HG02678 (cell line): ENCODE results near the gene B3GLCT.

Experiments used
- ATAC-seq: cut with Tn5 transposase; IDR thresholded peaks from one replicate; pipeline ENCODE4 v1.9.1; 2021; ENCODE audit warnings: mild to moderate bottlenecking, moderate library complexity; ENCODE audit not compliant: unreplicated experiment

B3GLCT gene

GRCh38 chr13:31221057-31221456 lies 21.3 kb downstream of the B3GLCT start:
- ATAC-seq, result no peak

- no peak for ATAC-seq
These were observed 23.4 kb downstream of the B3GLCT start for GRCh38 chr13:31223215-31223614.

GRCh38 chr13:31223640-31224039 lies 23.9 kb downstream of the B3GLCT start:
- ATAC-seq, result no peak

- ATAC-seq, result no peak
These were observed 24.4 kb downstream of the B3GLCT start for GRCh38 chr13:31224174-31224669.

GRCh38 chr13:31224963-31225559 lies 25.3 kb downstream of the B3GLCT start:
- no peak for ATAC-seq

- ATAC-seq, result no peak
These were observed 26.4 kb downstream of the B3GLCT start for GRCh38 chr13:31225998-31226675.

- no peak for ATAC-seq
These were observed 27.3 kb downstream of the B3GLCT start for GRCh38 chr13:31227063-31227462.

- no peak for ATAC-seq
These were observed 28.1 kb downstream of the B3GLCT start for GRCh38 chr13:31227870-31228269.

- ATAC-seq, result no peak
These were observed 35.0 kb downstream of the B3GLCT start for GRCh38 chr13:31234729-31235128.

GRCh38 chr13:31236211-31236786 lies 36.5 kb downstream of the B3GLCT start:
- ATAC-seq, result no peak

- no peak for ATAC-seq
These were observed 41.1 kb downstream of the B3GLCT start for GRCh38 chr13:31240921-31241320.

GRCh38 chr13:31242367-31242766 lies 42.6 kb downstream of the B3GLCT start:
- no peak for ATAC-seq

- no peak for ATAC-seq
These were observed 43.1 kb downstream of the B3GLCT start for GRCh38 chr13:31242916-31243315.

GRCh38 chr13:31245598-31246373 lies 46.0 kb downstream of the B3GLCT start:
- no peak for ATAC-seq

GRCh38 chr13:31246918-31247317 lies 47.1 kb downstream of the B3GLCT start:
- ATAC-seq, result no peak

- ATAC-seq, result no peak
These were observed 48.6 kb downstream of the B3GLCT start for GRCh38 chr13:31248361-31248760.

GRCh38 chr13:31248965-31249539 lies 49.3 kb downstream of the B3GLCT start:
- no peak for ATAC-seq

GRCh38 chr13:31250435-31250834 lies 50.7 kb downstream of the B3GLCT start:
- ATAC-seq, result no peak

GRCh38 chr13:31261241-31261640 lies 61.5 kb downstream of the B3GLCT start:
- no peak for ATAC-seq

- ATAC-seq, result no peak
These were observed 63.6 kb downstream of the B3GLCT start for GRCh38 chr13:31263346-31263745.

GRCh38 chr13:31264151-31264550 lies 64.4 kb downstream of the B3GLCT start:
- no peak for ATAC-seq
